HG02852 (cell line): ENCODE data around the gene RNF149.
"Not testable (repeated sequence)": the region's sequence is repeated elsewhere in the genome, so short reads cannot be mapped to it uniquely, and the experiment has no call there.

ENCODE experiments used
- ATAC-seq: cut with Tn5 transposase; IDR thresholded peaks from one replicate; pipeline ENCODE4 v1.9.1; 2021; ENCODE audit warnings: mild to moderate bottlenecking, moderate library complexity; ENCODE audit not compliant: unreplicated experiment

RNF149 gene

GRCh38 chr2:101263377-101263800 lies 45.1 kb downstream of the RNF149 start:
- no peak for ATAC-seq

- no peak for ATAC-seq
Measured at GRCh38 chr2:101262142-101262541, 46.4 kb downstream of the RNF149 start.

- ATAC-seq = no peak
Measured at GRCh38 chr2:101258804-101259203, 49.7 kb downstream of the RNF149 start.

GRCh38 chr2:101256316-101256715 lies 52.2 kb downstream of the RNF149 start:
- no peak for ATAC-seq

GRCh38 chr2:101255501-101255900 lies 53.0 kb downstream of the RNF149 start:
- ATAC-seq = no peak

GRCh38 chr2:101253703-101254450 lies 54.6 kb downstream of the RNF149 start:
- no peak for ATAC-seq

GRCh38 chr2:101253013-101253702 lies 55.3 kb downstream of the RNF149 start:
- peak; percentile 61 for ATAC-seq

GRCh38 chr2:101252408-101253012 lies 56.0 kb downstream of the RNF149 start, which contains the start of gene CNOT11:
CNOT11 (plus strand) TSS chr2:101252886; CDS start chr2:101252965, 79 bp downstream.
- ATAC-seq = peak; percentile 88

GRCh38 chr2:101251844-101252407 lies 56.6 kb downstream of the RNF149 start:
- ATAC-seq = peak; percentile 45

- not testable (repeated sequence) for ATAC-seq
Measured at GRCh38 chr2:101251246-101251781, 57.2 kb downstream of the RNF149 start.

GRCh38 chr2:101249826-101250225 lies 58.7 kb downstream of the RNF149 start:
- no peak for ATAC-seq

- ATAC-seq = not testable (repeated sequence)
Measured at GRCh38 chr2:101248756-101249155, 59.7 kb downstream of the RNF149 start.

- ATAC-seq = not testable (repeated sequence)
Measured at GRCh38 chr2:101245468-101245867, 63.0 kb downstream of the RNF149 start.

- ATAC-seq = not testable (repeated sequence)
Measured at GRCh38 chr2:101244899-101245298, 63.6 kb downstream of the RNF149 start.

GRCh38 chr2:101244373-101244772 lies 64.1 kb downstream of the RNF149 start:
- not testable (repeated sequence) for ATAC-seq

- no peak for ATAC-seq
Measured at GRCh38 chr2:101241158-101241557, 67.3 kb downstream of the RNF149 start.

- not testable (repeated sequence) for ATAC-seq
Measured at GRCh38 chr2:101240694-101241093, 67.8 kb downstream of the RNF149 start.

GRCh38 chr2:101239760-101240118 lies 68.8 kb downstream of the RNF149 start:
- not testable (repeated sequence) for ATAC-seq

- no peak for ATAC-seq
Measured at GRCh38 chr2:101238930-101239759, 69.4 kb downstream of the RNF149 start.

- ATAC-seq = not testable (repeated sequence)
Measured at GRCh38 chr2:101237944-101238343, 70.6 kb downstream of the RNF149 start.
